HG02973 (cell line): Measurements from ENCODE around the gene EIPR1.
A peak's percentile ranks its signal among the peaks of the same experiment; 100 is the strongest.

ENCODE experiments used
- ATAC-seq: cut with Tn5 transposase; IDR thresholded peaks from one replicate; pipeline ENCODE4 v1.9.1; 2021; ENCODE audit warnings: moderate library complexity; ENCODE audit not compliant: unreplicated experiment

The EIPR1 gene

GRCh38 chr2:3223080-3223923, 154.3 kb downstream of the EIPR1 start:
- ATAC-seq, result peak; percentile 89

DNA sequence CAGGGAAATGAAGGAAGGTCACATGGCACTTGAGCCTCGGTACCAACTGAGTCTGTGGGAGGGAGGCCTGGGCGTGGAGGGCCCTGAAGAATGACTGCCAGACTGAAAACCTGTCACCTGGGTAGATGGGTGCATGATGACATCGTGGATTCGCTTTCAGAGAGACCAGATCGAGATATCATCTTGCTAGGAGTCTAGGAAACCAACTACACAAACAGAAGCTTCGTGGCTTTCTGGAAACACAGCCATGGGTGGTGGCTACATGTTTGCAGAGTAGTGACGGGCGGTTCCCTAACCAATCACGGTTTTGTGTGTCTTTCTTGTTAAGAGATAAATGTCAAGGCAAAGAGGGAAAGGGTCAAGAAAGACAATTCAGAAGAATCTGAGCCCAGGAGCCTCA, 155.0 kb downstream of the EIPR1 start:
- ATAC-seq, result peak; percentile 63

DNA sequence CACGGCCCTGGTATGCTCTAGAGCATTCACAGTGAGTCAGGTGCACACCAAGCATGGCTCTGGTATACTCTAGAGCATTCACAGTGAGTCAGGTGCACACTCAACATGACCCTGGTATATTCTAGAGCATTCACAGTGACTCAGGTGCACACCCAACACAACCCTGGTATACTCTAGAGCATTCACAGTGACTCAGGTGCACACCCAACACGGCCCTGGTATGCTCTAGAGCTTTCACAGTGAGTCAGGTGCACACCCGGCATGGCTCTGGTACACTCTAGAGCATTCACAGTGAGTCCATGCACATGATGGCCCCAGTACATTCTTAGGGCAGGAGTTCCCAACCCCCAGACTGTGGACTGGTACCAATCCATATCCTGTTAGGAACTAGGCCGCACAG, 158.1 kb downstream of the EIPR1 start:
- ATAC-seq, result no peak

DNA sequence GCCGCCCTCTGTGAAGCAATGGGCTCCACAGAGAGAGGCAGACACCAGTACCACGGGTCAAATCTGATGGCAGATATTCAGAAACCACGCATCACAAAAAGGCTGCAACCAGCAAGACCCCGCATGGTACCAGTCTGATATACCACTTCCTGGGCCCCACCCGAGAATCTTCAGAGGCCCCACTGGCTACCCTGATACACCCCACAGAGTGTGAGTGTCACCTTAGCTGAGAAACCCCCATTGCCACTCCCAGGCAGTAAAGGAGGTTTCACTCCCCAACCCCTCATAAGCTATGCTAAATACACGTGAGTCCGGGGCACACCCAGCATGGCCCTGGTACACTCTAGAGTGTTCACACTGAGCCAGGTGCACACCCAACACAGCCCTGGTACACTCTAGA, 160.0 kb downstream of the EIPR1 start:
- ATAC-seq, result no peak

DNA sequence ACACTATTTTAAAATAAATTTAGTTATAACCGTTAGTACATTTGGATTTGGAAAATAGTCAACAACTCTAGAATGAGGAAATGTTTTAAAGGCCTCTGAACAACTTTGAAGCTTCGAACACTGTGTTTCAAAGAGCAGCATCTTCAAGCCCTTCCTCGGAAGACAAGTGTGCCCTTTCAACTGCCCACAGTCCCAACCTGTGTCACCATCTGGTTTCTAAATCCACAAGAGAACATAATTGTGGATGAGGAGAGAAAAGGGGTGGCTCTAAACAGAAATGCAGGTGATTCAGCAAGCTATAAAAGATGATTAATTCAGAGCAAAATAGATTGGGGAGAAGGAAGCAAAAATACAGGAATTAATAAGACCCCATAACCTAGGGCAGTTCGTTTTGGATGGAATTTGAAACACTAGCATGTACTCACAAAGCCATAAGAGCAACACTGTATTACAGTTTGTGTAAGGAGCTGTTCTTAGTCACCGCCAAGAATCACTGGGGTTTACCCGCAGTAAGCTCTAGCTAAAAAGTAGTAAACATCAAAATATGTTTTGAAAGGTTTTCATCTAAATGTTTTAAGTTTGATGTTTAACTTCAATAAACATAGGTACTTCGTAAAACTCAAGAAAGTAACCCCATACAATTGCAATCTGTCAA, 160.7 kb downstream of the EIPR1 start:
- no peak for ATAC-seq

DNA sequence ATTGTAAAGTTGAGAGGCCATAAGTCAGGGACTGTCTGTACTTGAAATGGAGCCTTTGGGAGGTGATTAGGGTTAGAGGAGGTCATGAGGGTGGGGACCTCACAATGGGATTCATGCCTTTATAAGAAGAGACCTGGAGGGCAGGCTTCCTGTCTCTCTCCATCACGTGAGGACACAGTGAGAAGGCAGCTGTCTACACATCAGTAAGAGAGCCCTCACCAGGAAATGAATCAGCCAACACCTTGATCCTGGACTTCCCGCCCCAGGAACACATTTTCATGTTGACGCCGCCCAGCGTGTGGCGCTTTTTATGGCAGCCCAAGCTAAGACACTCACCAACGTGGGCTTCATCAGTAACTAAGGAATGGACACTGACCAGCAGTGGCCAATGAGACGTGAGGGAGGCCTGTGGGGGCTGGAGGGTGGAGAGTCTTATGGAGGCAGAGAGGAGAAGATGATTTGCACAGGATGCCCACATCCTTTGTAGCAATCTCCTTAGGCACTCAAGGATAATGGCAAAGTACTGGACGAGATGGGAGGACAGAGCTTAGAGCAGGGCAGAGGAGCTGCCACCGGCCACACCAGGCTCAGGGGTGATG, 162.7 kb downstream of the EIPR1 start:
- ATAC-seq, result no peak

GRCh38 chr2:3214065-3214464, 163.6 kb downstream of the EIPR1 start:
- no peak for ATAC-seq

DNA sequence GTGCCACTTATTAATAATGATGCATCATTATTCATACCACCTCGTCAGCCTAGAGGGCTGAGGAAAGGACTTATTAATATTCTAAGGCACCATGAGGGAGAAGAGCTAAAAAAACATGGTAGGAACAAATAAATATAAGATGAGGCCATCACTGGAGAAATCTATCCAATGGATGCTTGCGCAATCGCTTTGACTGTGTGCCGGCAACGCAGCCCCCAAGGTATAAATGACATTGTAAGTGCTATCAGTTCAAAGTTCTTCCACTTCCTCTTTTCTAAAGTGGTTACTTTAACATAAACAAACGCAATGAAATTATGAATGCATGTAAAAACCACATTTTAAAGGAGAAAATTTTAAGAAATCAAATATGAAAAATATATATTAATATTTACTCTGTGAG, 164.6 kb downstream of the EIPR1 start:
- no peak for ATAC-seq

GRCh38 chr2:3212061-3212362, 165.6 kb downstream of the EIPR1 start:
- ATAC-seq, result no peak

DNA sequence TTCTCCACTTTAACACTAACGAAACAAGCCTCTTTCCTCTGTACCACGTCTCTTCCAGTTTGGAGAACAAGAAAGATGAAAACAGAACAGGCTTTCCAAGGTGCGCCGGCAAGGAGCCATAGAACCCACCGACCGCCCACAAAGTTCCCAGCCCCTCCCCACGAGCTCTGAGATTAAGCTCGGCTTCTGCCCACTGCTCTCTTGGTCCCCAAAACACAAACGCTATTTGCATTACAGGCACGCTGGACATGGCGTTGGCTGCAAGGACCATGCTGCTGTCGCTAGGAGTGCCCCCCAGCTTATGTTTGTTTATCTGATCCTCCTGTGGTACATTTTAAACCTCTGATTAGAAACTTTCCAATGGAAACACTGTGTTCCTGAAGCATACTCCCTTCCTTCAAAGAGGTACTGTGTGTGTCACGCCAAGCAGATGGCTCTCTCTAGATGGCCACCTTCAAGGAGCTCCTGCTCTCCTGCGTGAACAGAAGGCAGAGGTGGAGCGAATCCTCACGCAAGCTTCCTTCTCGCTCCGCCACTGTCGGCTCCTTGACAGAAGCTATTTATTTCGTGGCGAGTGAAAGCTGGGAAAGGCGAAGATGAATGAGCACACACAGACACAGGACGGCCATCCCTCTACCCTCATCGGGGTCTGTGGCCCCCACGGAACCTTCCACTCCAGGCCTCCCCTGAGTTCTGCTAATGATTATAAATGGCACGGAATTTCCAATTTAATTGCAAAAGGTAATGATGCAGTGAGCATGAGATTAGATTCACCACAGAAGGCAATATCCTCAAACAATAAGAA, 166.2 kb downstream of the EIPR1 start:
- ATAC-seq, result no peak

DNA sequence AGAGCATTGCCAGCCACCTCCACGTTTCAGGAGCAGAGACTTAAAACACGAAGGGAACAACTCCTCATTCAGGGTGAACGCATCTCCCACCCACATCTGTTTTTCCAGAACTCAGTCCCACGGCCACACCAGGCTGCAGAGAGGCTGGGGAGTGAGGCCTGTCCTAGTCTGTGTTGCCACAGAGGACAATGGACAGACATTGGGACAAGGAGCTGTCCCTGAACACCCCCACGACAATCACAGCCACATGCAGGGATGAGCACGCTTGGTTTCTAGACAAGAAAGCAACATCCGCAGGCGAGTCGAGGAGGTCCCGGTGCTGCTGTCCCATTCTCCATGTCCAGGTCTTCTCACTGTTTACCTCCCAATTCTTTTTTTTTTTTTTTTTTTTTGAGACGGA, 167.4 kb downstream of the EIPR1 start:
- no peak for ATAC-seq

DNA sequence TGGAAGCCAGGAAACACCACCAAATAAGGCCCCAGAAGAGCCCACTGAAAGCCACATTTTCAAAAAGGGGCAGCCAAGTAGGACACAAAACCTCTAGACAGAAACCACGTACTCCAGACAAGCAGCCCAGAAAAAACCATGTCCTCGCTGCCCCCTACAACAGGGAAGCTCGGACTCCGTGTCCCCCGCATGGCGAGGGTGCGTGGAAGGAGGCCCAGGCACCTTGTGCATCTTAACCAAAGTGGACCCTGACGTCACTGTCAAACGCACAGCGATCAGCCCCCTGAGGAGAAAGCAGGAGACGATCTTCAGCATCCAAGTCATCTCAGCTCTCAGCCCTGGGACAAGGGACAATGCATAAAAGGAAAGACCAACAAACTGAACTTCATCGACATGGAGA, 168.4 kb downstream of the EIPR1 start:
- ATAC-seq, result no peak

DNA sequence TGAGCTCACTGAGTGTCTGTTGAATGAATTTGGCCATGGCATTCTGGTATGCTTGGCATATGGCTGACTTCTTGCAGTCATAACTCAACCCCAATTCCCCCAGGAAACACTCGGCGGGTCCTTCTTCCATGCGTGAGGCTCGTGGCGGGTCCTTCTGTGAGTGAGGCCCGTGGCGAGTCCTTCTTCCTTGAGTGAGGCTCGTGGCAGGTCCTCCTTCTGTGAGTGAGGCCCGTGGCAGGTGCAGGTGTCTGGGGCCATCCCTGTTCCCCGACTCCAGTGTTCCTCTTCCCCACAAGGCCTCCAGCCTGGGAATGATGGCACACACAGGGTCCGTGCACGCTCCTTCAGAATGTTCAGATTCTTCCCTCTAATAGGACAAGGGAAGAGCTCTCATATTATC, 169.0 kb downstream of the EIPR1 start:
- ATAC-seq, result no peak

GRCh38 chr2:3208179-3208578, 169.4 kb downstream of the EIPR1 start:
- no peak for ATAC-seq

- ATAC-seq, result no peak
These were observed 170.5 kb downstream of the EIPR1 start for GRCh38 chr2:3207091-3207491.

- ATAC-seq, result no peak
These were observed 171.8 kb downstream of the EIPR1 start for GRCh38 chr2:3205845-3206244.

DNA sequence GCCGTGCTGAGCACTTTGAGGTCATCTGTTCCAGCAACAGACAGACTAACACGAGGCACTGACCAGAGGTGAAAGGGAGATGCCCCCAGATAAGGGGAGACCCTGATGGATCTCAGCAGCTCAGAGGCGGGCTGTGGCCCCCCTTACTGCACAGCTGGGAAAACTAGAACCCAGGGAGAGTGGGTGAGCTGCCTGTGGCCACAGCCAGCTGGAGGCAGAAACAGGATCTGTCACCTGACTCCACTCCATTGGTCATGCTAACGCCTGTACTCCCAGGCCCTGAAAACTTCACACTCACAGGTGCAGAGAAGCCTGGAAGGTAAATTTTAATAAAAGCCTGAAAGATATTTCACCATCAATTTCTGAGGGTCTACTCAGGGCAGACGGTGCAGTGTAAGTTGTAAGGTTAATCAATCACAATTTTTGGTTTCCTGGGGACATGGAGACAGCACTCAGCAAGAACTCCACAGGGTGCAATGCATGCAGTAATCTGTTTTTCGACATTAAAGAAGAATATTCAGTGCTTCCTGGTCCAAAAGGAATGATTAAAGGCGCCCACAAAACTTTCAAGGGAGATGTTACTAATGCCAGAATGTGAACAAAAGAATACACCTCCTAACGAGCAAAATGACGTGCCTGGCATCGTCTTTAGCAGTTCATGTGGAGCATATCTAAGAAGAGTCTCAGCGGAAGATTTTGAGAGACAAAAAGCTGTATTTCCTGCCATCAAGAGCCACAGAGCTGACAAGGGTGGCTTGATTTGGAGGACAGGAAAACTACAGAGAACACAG, 173.4 kb downstream of the EIPR1 start:
- ATAC-seq, result no peak

GRCh38 chr2:3203497-3204019, 174.1 kb downstream of the EIPR1 start:
- no peak for ATAC-seq

DNA sequence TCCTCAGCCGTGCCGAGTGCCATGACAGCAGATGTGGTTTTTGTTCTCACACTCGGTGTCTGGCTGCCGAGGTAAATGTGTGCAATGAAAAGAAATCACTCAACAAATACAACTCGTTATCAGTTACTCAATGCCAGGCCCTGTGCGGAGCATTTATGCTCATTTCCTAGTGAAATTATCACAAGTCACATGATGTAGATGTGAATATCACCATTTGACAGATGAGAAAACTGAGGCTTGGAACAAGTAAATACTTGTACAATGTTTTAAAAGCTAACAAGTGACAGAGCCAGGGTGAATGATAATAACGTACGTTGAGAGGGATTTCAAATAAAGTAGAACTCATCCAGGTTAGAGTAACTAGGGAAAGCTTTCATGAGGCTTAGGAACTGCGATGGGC, 174.7 kb downstream of the EIPR1 start:
- ATAC-seq, result no peak

DNA sequence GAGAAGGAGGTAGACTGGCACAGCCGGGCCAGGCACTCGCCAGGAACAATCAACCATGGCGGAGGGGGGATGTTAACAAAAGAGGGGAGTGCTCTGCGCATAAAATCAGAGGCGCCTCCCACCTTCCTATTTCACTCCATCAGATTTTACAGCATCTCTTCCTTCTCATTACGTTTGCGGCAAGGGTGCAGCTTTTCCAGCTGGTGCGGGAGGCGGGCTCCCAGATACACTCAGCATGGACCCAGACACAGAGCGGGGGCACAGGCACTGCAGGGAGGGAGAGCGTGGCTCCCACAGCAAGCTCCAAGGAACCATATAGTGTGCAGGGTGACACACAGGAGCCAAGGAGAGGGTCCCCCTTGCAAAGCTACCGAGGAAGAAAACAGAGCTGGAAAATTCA, 176.3 kb downstream of the EIPR1 start:
- ATAC-seq, result no peak
